Left ventricle myocardium superior (tissue), 1 donor: ENCODE results near the gene DIAPH1. TPM values are rescaled to one million over a fixed set of nuclear protein-coding genes. Genes with fewer than 3 reads are reported as not detected.

Source experiments
- ATAC-seq: fragments of 200-7000 bp; cut with Tn5 transposase; one replicate; pipeline ENCODE4 v1.9.1; 2020; ENCODE audit warnings: mild to moderate bottlenecking, moderate library complexity
- DNase-seq: peaks from one replicate; pipeline ENCODE4 v3.0.0-alpha.2; 2020
- intact Hi-C: fragments of 100-400 bp; cut with micrococcal nuclease; formaldehyde crosslinking; loops from one replicate; pipeline ENCODE4 v1.11.0; 2022
- total RNA-seq: library from RNA; stranded (reverse); fragmentation: NEBNext Ultra II Directional; extraction: Animal tissue kit (Norgen Biotek cat#: 25700); gene quantifications from one replicate; pipeline ENCODE4 v1.2.1, GENCODE V29; 2021
- donor health status: DM: no; HTN: yes; CAD: no; lungs with severe emphysema.

DIAPH1 gene
- total RNA-seq, 1 donor from 2014 or later, result 36.6 TPM

- no peak for DNase-seq
- no peak for ATAC-seq
- intact Hi-C loops, result loop anchor here (5.0 to 10.0 kb wide), 2 partner anchors 49 to 63 kb away; partner anchors contain the start of genes PCDHGA10 and PCDHGB7
These were observed 141.0 kb downstream of the DIAPH1 start for GRCh38 chr5:141477815-141478214.

- DNase-seq, result no peak
- ATAC-seq, result no peak
- intact Hi-C loops, result loop anchor here (5.0 to 10.0 kb wide), 2 partner anchors 50 to 62 kb away; partner anchors contain the start of genes PCDHGA10 and PCDHGB7
These were observed 141.7 kb downstream of the DIAPH1 start for GRCh38 chr5:141477044-141477575.

GRCh38 chr5:141476132-141476911 is 142.5 kb downstream of the DIAPH1 start:
- DNase-seq, result peak; percentile 78
- intact Hi-C loops, result loop anchor here (5.0 to 10.0 kb wide), 2 partner anchors 51 to 62 kb away; partner anchors contain the start of genes PCDHGA10 and PCDHGB7
- peak; percentile 66 for ATAC-seq

- peak; percentile 94 for DNase-seq
- intact Hi-C loops, result loop anchor here (5.0 to 10.0 kb wide), 2 partner anchors 52 to 61 kb away; partner anchors contain the start of genes PCDHGA10 and PCDHGB7
- ATAC-seq, result peak; percentile 98
These were observed 143.1 kb downstream of the DIAPH1 start, which contains the start of gene PCDHGC3 for GRCh38 chr5:141475625-141476131. Gene PCDHGC3 (plus strand): TSS chr5:141475966. CDS start chr5:141476117, 151 bp downstream.

- no peak for DNase-seq
- no peak for ATAC-seq
- intact Hi-C loops, result no loop called here
These were observed 153.4 kb downstream of the DIAPH1 start for GRCh38 chr5:141465351-141465750.

Other genes starting within 250 kb of the DIAPH1 start
- 7.2 TPM for gene PCDHGB3, start 248.8 kb downstream of the DIAPH1 start, total RNA-seq
- gene PCDHGA6, start 245.1 kb downstream of the DIAPH1 start, total RNA-seq, result 5.7 TPM
- gene PCDHGA7, start 236.3 kb downstream of the DIAPH1 start, total RNA-seq, result 7.0 TPM
- 5.4 TPM for gene PCDHGB4, start 231.3 kb downstream of the DIAPH1 start, total RNA-seq
- gene PCDHGA8, start 226.4 kb downstream of the DIAPH1 start, total RNA-seq, result 9.1 TPM
- gene PCDHGB5, start 221.1 kb downstream of the DIAPH1 start, total RNA-seq, result 6.4 TPM
- 4.5 TPM for gene PCDHGA9, start 216.2 kb downstream of the DIAPH1 start, total RNA-seq
- 4.7 TPM for gene PCDHGB6, start 211.0 kb downstream of the DIAPH1 start, total RNA-seq
- 5.3 TPM for gene PCDHGA10, start 206.0 kb downstream of the DIAPH1 start, total RNA-seq
- 8.8 TPM for gene PCDHGB7, start 201.3 kb downstream of the DIAPH1 start, total RNA-seq
- 5.0 TPM for gene PCDHGA11, start 197.9 kb downstream of the DIAPH1 start, total RNA-seq
- 5.1 TPM for gene PCDHGA12, start 188.5 kb downstream of the DIAPH1 start, total RNA-seq
- 13.4 TPM for gene PCDHGC3, start 143.0 kb downstream of the DIAPH1 start, total RNA-seq
- 2.5 TPM for gene PCDHGC4, start 134.0 kb downstream of the DIAPH1 start, total RNA-seq
- gene PCDHGC5, start 129.9 kb downstream of the DIAPH1 start, total RNA-seq, result 3.2 TPM
- gene HDAC3, start 17.8 kb upstream of the DIAPH1 start, total RNA-seq, result 28.9 TPM
- 0.55 TPM for gene RELL2, start 18.0 kb upstream of the DIAPH1 start, total RNA-seq
- 3.7 TPM for gene FCHSD1, start 32.4 kb upstream of the DIAPH1 start, total RNA-seq
- gene ARAP3, start 63.2 kb upstream of the DIAPH1 start, total RNA-seq, result 13.2 TPM